ENCODE measurements around the gene PLXNA2. TPM values are rescaled to one million over a fixed set of nuclear protein-coding genes. Genes with fewer than 3 reads are reported as not detected.

Gene PLXNA2
- total and polyA plus RNA-seq, 2 of the 4 experiments (the other 2 are of a cell fraction) = 0.72 to 1.1 TPM

DNA sequence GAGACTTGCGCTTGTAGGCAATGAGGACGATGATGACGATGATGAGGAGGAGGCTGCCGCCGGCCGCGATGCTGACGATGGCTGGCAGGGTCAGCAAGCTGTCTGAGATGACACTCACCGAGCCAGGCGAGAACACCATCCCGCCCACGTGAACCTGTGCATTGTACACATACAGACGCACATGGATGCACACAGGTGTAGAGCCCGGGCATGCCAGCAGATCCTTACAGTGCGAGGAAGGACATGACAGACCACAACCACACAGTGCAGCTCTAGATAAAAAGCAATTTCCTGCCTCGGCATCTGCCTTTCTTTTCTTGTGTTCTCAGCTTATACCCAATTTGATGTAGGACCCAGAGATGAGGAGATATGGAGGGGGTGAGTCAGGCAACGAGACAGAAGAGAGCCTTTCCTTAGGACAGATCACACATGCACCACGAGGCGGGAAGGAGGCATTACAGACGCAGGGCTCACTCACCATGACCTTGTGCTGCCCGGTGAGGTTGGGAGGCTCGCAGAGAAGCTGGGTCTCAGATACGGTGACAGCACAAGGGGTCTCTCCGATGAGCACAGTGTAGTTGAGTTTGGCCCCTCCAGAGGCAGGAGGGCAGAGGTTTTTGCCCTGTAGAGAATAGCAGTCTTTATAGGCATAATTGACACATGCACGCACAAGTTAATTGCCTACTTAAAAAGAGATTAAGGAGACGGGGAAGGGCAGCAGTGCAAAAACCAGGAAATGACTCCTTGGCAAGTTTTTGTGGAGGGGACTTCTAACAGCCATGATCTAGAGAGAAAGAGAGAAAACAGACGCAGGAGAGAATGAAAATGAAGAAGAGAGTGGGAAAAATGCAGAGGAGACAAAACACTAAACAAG lies 199.4 kb downstream of the PLXNA2 start (continued):
- TF ChIP-seq, protein P1, sequence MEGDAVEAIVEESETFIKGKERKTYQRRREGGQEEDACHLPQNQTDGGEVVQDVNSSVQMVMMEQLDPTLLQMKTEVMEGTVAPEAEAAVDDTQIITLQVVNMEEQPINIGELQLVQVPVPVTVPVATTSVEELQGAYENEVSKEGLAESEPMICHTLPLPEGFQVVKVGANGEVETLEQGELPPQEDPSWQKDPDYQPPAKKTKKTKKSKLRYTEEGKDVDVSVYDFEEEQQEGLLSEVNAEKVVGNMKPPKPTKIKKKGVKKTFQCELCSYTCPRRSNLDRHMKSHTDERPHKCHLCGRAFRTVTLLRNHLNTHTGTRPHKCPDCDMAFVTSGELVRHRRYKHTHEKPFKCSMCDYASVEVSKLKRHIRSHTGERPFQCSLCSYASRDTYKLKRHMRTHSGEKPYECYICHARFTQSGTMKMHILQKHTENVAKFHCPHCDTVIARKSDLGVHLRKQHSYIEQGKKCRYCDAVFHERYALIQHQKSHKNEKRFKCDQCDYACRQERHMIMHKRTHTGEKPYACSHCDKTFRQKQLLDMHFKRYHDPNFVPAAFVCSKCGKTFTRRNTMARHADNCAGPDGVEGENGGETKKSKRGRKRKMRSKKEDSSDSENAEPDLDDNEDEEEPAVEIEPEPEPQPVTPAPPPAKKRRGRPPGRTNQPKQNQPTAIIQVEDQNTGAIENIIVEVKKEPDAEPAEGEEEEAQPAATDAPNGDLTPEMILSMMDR (conservative IDR thresholded peaks at IDR 0.05; ENCODE audit: low read depth, low read length) = no peak

DNA sequence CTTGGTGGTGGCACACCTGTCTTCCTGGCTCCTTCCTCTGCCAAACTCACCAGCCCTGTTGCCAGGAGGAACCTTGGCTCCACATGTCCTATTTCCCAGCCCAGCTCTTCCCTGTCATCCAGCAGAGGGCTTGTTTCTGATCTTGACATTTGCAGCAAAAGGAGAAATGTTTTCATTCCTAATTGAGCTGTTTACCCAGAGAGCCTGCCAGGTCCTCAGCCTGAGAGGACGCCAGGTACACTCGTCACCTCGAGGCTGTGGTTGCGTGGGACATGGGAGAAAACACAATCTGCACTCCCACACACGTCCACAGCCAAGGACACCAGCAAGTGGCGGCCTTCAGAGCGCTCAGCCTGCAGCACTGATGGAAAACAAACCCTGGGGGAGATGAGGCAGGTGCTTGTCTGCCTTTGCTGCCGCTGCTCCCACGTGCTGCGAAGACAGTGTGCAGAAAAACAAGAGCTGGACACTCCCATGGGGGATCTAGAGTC lies 200.4 kb downstream of the PLXNA2 start:
- Histone ChIP-seq H4K20me1 (ENCODE audit: insufficient read depth, low read length) (no peaks in the 10 kb centered on the region), H3K27me3 (ENCODE audit: control insufficient read depth, insufficient read depth, low read length) (no peaks in the 10 kb centered on the region), H2BK120ac (ENCODE audit: low read depth, low read length) (no peak overlapping the region), H4K8ac (ENCODE audit: low read depth in 2 of 2, low read length in 2 of 2) (no peak overlapping the region), H3K9me1 (ENCODE audit: insufficient read depth, low read length) (peaks cover 3% of the 10 kb centered on the region; the same call in 1 of the 2 replicates), H3K4ac (ENCODE audit: low read depth, low read length) (no peak overlapping the region), H2BK5ac (ENCODE audit: low read depth, low read length, poor library complexity, severe bottlenecking) (no peak overlapping the region), H3K4me2 (ENCODE audit: low read depth, low read length) (no peak overlapping the region), H2AFZ (replicated peaks; ENCODE audit: low read length, poor library complexity) (no peak overlapping the region), H4K91ac (ENCODE audit: insufficient read depth, low read depth, low read length) (no peak overlapping the region), H3K18ac (ENCODE audit: low read depth, low read length) (no peak overlapping the region), H3K56ac (ENCODE audit: extremely low read depth, insufficient read depth, low read length) (no peak overlapping the region), H3K9ac (ENCODE audit: low read depth, low read length) (no peak overlapping the region), H2BK15ac (ENCODE audit: low read depth, low read length) (no peak overlapping the region), H2BK20ac (ENCODE audit: low read depth, low read length) (no peak overlapping the region), H2AK9ac (replicated peaks; ENCODE audit: low read depth, low read length, poor library complexity) (no peak overlapping the region), H3K9me3 (ENCODE audit: control insufficient read depth, insufficient read depth, low read length) (no peaks in the 10 kb centered on the region), H3K79me1 (ENCODE audit: low read depth in 1 of 2, low read length in 2 of 2) (no peaks in the 10 kb centered on the region), H3K36me3 (ENCODE audit: control insufficient read depth, insufficient read depth, low read length) (no peaks in the 10 kb centered on the region), H3K14ac (replicated peaks; ENCODE audit: low read depth, low read length) (no peak overlapping the region), H3K27ac (ENCODE audit: insufficient read depth, low read length) (no peak overlapping the region), H3K4me3 (ENCODE audit: insufficient read depth, low read depth, low read length) (no peak overlapping the region), H4K5ac (ENCODE audit: low read depth, low read length) (no peak overlapping the region), H3K4me1 (ENCODE audit: control insufficient read depth, insufficient read depth, low read length) (peaks cover 8% of the 10 kb centered on the region), H3K23ac (ENCODE audit: low read depth, low read length) (no peak overlapping the region), H2AK5ac (ENCODE audit: low read depth, low read length) (no peak overlapping the region)
- TF ChIP-seq RCOR1 (IDR thresholded peaks at IDR 0.05; ENCODE audit: insufficient replicate concordance, low read length) = no peak
- TF ChIP-seq NFE2L2 (IDR thresholded peaks at IDR 0.05; ENCODE audit: low read depth, low read length) = no peak
- dilution Hi-C loops (cut with HindIII; ENCODE audit: low sequenced_read_pairs, unreplicated experiment) (no loop called here), in situ Hi-C loops (cut with MboI; ENCODE audit: low sequenced_read_pairs) (no loop called here), intact Hi-C loops (cut with micrococcal nuclease) (no loop called here)
- no peak for ATAC-seq (ENCODE audit: low read depth)
- DNase-seq = no peak
- POLR2A ChIA-PET (ENCODE audit: unreplicated experiment) = interaction anchor here (0.6 kb wide), 1 partner anchor 177 kb away, joined by 4 read pairs; no protein-coding TSS in a partner anchor
- CTCF ChIA-PET = no interaction called here
- BruUV-seq (replicated peaks) = no TSS peak
- WGBS, 2 experiments (ENCODE audit: extremely low coverage in 2 of 2, insufficient read length in 1 of 2) = 89% methylated on average over 6 of the region's 10 CpGs; no CpG with 5 or more reads in 1 of the 2 experiments
